OCI-LY1 (cell line): ENCODE measurements around the gene ABLIM3.

ENCODE experiments used
- H2AFZ ChIP-seq: fragments of 200-600 bp; sonication (generic), shearing (Covaris generic); 2 replicates; pipeline ENCODE4 v1.6.0; 2014; ENCODE audit warnings: antibody characterized with exemption, mild to moderate bottlenecking, low read length
- H3F3A ChIP-seq: fragments of 200-600 bp; sonication (generic), shearing (Covaris generic); 2 replicates; pipeline ENCODE4 v1.6.0; 2014; ENCODE audit warnings: mild to moderate bottlenecking, antibody characterized with exemption, low read length, moderate library complexity; ENCODE audit not compliant: insufficient read depth
- H3K27ac ChIP-seq: fragments of 200-600 bp; sonication (generic); 2 replicates; pipeline ENCODE4 v1.5.1; 2014; ENCODE audit warnings: low read length, mixed run types, mild to moderate bottlenecking, low read depth; ENCODE audit not compliant: poor library complexity, severe bottlenecking
- H3K27me3 ChIP-seq: fragments of 200-600 bp; sonication (generic); 2 replicates; pipeline ENCODE4 v1.6.0; 2014; ENCODE audit warnings: antibody characterized with exemption, mild to moderate bottlenecking, low read length, moderate library complexity; ENCODE audit not compliant: insufficient read depth
- H3K36me3 ChIP-seq: fragments of 200-600 bp; sonication (generic); 2 replicates; pipeline ENCODE4 v1.6.1; 2014; ENCODE audit warnings: mild to moderate bottlenecking, antibody characterized with exemption, low read length, moderate library complexity, mixed read lengths; ENCODE audit not compliant: insufficient read depth
- H3K4me1 ChIP-seq: fragments of 200-600 bp; sonication (generic); 2 replicates; pipeline ENCODE4 v1.5.1; 2014; ENCODE audit warnings: mild to moderate bottlenecking, low read length, moderate library complexity; ENCODE audit not compliant: insufficient read depth, severe bottlenecking
- H3K4me2 ChIP-seq: fragments of 200-600 bp; sonication (generic), shearing (Covaris generic); 2 replicates; pipeline ENCODE4 v1.6.1; 2014; ENCODE audit warnings: low read length
- H3K4me3 ChIP-seq: fragments of 200-600 bp; sonication (generic); 2 replicates; pipeline ENCODE4 v1.5.1; 2014; ENCODE audit warnings: low read length, low read depth, mild to moderate bottlenecking, mixed read lengths; ENCODE audit not compliant: poor library complexity, severe bottlenecking
- H3K79me2 ChIP-seq: fragments of 200-600 bp; shearing (Covaris generic); 2 replicates; pipeline ENCODE4 v1.6.1; 2016; ENCODE audit warnings: mixed run types, low read length, mixed read lengths; ENCODE audit not compliant: insufficient read depth
- H3K9ac ChIP-seq: fragments of 200-600 bp; sonication (generic), shearing (Covaris generic); 2 replicates; pipeline ENCODE4 v1.6.1; 2014; ENCODE audit warnings: mild to moderate bottlenecking, low read length, mixed read lengths
- H3K9me2 ChIP-seq: fragments of 200-600 bp; sonication (generic), shearing (Covaris generic); 2 replicates; pipeline ENCODE4 v1.6.1; 2014; ENCODE audit warnings: low read depth, mild to moderate bottlenecking, low read length, mixed read lengths
- H3K9me3 ChIP-seq: fragments of 200-600 bp; shearing (Covaris generic); 2 replicates; pipeline ENCODE4 v1.6.1; 2014; ENCODE audit warnings: low read length, mixed read lengths
- H4K20me1 ChIP-seq: fragments of 200-600 bp; sonication (generic), shearing (Covaris generic); 2 replicates; pipeline ENCODE4 v1.6.0; 2016; ENCODE audit warnings: mild to moderate bottlenecking, low read length; ENCODE audit not compliant: insufficient read depth
- EZH2 ChIP-seq: fragments of 200-600 bp; sonication (generic), shearing (Covaris generic); IDR thresholded peaks from 2 replicates; pipeline ENCODE4 v1.8.0; 2017; ENCODE audit warnings: borderline replicate concordance, mixed run types, mild to moderate bottlenecking, antibody characterized with exemption, low read length, moderate library complexity, mixed read lengths
- TF ChIP-seq, protein P1 (sequence below): fragments of 200-600 bp; sonication (generic), shearing (Covaris generic); IDR thresholded peaks from 2 replicates; pipeline ENCODE4 v1.5.1; 2017; ENCODE audit warnings: mild to moderate bottlenecking, antibody characterized with exemption, low read length, moderate library complexity, mixed read lengths

The ABLIM3 gene

DNA sequence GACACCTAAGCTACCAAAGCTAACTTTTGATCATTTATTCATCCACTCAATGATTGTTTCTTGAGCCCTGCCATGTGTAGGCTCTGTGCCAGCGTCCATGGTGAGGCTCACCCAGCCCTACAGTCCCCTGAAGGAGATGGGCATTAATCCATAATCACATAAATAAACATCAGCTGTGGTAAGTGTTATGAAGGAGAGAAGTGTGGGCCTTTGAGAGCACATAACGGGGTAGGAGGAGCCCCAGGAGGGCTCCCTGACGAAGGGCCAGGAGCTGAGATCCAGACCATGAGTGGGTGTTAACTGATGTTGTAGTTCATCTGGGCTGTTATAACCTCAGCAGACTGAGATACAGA, 76.5 kb downstream of the ABLIM3 start:
- H3F3A ChIP-seq: no peaks in the 10 kb centered on the region
- H3K36me3 ChIP-seq: no peaks in the 10 kb centered on the region
- no peak overlapping the region for H2AFZ ChIP-seq
- no peaks in the 10 kb centered on the region for H3K9me3 ChIP-seq
- H3K4me3 ChIP-seq: no peak overlapping the region
- H3K4me2 ChIP-seq: no peak overlapping the region
- H4K20me1 ChIP-seq: no peaks in the 10 kb centered on the region
- no peaks in the 10 kb centered on the region for H3K9me2 ChIP-seq
- H3K79me2 ChIP-seq: no peaks in the 10 kb centered on the region
- H3K9ac ChIP-seq: no peak overlapping the region
- TF ChIP-seq, protein P1, sequence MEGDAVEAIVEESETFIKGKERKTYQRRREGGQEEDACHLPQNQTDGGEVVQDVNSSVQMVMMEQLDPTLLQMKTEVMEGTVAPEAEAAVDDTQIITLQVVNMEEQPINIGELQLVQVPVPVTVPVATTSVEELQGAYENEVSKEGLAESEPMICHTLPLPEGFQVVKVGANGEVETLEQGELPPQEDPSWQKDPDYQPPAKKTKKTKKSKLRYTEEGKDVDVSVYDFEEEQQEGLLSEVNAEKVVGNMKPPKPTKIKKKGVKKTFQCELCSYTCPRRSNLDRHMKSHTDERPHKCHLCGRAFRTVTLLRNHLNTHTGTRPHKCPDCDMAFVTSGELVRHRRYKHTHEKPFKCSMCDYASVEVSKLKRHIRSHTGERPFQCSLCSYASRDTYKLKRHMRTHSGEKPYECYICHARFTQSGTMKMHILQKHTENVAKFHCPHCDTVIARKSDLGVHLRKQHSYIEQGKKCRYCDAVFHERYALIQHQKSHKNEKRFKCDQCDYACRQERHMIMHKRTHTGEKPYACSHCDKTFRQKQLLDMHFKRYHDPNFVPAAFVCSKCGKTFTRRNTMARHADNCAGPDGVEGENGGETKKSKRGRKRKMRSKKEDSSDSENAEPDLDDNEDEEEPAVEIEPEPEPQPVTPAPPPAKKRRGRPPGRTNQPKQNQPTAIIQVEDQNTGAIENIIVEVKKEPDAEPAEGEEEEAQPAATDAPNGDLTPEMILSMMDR: no peak
- no peak for TF ChIP-seq EZH2
- H3K27me3 ChIP-seq: no peaks in the 10 kb centered on the region
- H3K27ac ChIP-seq: no peak overlapping the region
- H3K4me1 ChIP-seq: no peaks in the 10 kb centered on the region

DNA sequence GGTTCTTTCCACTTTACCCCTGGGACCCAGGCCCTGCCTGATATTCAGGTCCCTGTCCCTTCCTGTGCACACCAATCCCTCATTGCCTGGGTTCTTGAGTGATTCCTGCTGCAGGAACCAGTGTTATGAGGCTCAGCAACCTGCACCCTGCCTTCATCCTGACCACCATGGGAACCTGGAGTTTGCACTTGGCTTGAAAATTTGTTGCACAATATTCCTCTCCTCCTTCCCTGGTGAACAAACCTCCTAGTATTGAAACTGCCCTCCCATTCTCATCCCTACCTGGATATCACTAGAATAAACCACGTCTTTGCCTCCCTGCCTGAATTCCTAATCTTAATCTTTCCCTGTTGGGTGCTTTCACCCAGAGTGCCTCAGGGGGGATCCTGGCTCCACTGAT, 78.3 kb downstream of the ABLIM3 start:
- no peak for TF ChIP-seq EZH2
- TF ChIP-seq, protein P1: no peak

DNA sequence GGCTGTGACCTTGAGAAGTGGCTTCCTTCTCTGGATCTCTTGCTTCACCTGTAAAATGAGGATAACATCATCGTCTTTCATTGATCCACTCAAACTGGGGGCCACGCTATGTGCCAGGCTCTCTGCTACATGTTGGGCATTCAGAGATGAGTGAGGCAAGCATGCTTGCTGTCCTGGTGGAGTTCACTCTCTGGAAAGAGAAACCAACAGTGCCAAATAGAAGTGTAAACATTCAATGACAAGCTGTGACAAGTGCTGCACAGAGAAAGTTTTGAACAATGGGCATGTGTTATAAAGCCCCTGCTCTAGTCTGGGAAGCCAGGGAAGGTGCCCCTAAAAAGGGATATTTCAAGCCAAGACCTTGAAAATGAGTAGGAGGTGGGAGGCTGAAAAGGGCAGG, 79.5 kb downstream of the ABLIM3 start:
- Histone ChIP-seq H3F3A (no peaks in the 10 kb centered on the region), H3K79me2 (no peaks in the 10 kb centered on the region), H4K20me1 (no peaks in the 10 kb centered on the region), H3K27ac (no peak overlapping the region), H3K4me1 (no peaks in the 10 kb centered on the region), H3K4me3 (no peak overlapping the region), H3K9ac (no peak overlapping the region), H2AFZ (no peak overlapping the region), H3K27me3 (no peaks in the 10 kb centered on the region), H3K9me3 (no peaks in the 10 kb centered on the region), H3K36me3 (no peaks in the 10 kb centered on the region), H3K4me2 (no peak overlapping the region), H3K9me2 (no peaks in the 10 kb centered on the region)
- TF ChIP-seq, protein P1: no peak

More for the DNA sequence above, 78.3 kb downstream of the ABLIM3 start:
- Histone ChIP-seq H3F3A (no peaks in the 10 kb centered on the region), H3K79me2 (no peaks in the 10 kb centered on the region), H4K20me1 (no peaks in the 10 kb centered on the region), H3K36me3 (no peaks in the 10 kb centered on the region), H2AFZ (no peak overlapping the region), H3K27me3 (no peaks in the 10 kb centered on the region), H3K27ac (no peak overlapping the region), H3K4me3 (no peak overlapping the region), H3K9ac (no peak overlapping the region), H3K4me2 (no peak overlapping the region), H3K4me1 (no peaks in the 10 kb centered on the region), H3K9me3 (no peaks in the 10 kb centered on the region), H3K9me2 (no peaks in the 10 kb centered on the region)
